Stimulated activated CD4-positive, alpha-beta T cell treated with anti-CD3 and anti-CD28 coated beads, Interleukin-12 subunit alpha, Interleukin-12 subunit beta, amount 100 ng/mL, for 48 hours (primary cell): ENCODE data around the gene ATE1.
"Not testable (repeated sequence)": the region's sequence is repeated elsewhere in the genome, so short reads cannot be mapped to it uniquely, and the experiment has no call there.

Experiments
- DNase-seq, 3 donors: peaks; one replicate each; pipeline ENCODE4 v3.0.0-alpha.2; 2020; ENCODE audit warnings: low read depth in 2 of 3, low spot score in 1 of 3

The ATE1 gene

GRCh38 chr10:121930268-121931085 is 2.6 kb upstream of the ATE1 start:
- not testable (repeated sequence) for DNase-seq

GRCh38 chr10:121929585-121930267 is 1.9 kb upstream of the ATE1 start:
- not testable (repeated sequence) for DNase-seq

- no peak for DNase-seq
These were observed 675 bp upstream of the ATE1 start for GRCh38 chr10:121928528-121928884.

- DNase-seq, result peak; percentile 9 to 16 (median 14)
These were observed 452 bp downstream of the ATE1 start for GRCh38 chr10:121927318-121927840.

- no peak for DNase-seq
These were observed 1.0 kb downstream of the ATE1 start for GRCh38 chr10:121926671-121927317.

GRCh38 chr10:121926157-121926556 is 1.7 kb downstream of the ATE1 start:
- no peak for DNase-seq

GRCh38 chr10:121921238-121921931 is 6.4 kb downstream of the ATE1 start:
- DNase-seq, result no peak

GRCh38 chr10:121919666-121920065 is 8.2 kb downstream of the ATE1 start:
- no peak for DNase-seq

- not testable (repeated sequence) for DNase-seq
These were observed 9.0 kb downstream of the ATE1 start for GRCh38 chr10:121918800-121919199.

- DNase-seq, result no peak
These were observed 13.2 kb downstream of the ATE1 start for GRCh38 chr10:121914661-121915060.

- DNase-seq, result no peak
These were observed 16.5 kb downstream of the ATE1 start for GRCh38 chr10:121911421-121911697.

GRCh38 chr10:121910673-121911420 is 17.0 kb downstream of the ATE1 start:
- no peak for DNase-seq

GRCh38 chr10:121904888-121905287 is 22.9 kb downstream of the ATE1 start:
- DNase-seq, result no peak

GRCh38 chr10:121900443-121901174 is 27.2 kb downstream of the ATE1 start:
- DNase-seq, result peak in 1 of 3 donors; percentile 34

GRCh38 chr10:121899727-121900126 is 28.1 kb downstream of the ATE1 start:
- DNase-seq, result no peak

- DNase-seq, result no peak
These were observed 36.7 kb downstream of the ATE1 start for GRCh38 chr10:121891103-121891502.

- no peak for DNase-seq
These were observed 38.6 kb downstream of the ATE1 start for GRCh38 chr10:121889212-121889611.

GRCh38 chr10:121886997-121887622 is 40.7 kb downstream of the ATE1 start:
- DNase-seq, result peak; percentile 19 to 43 (median 23)

- DNase-seq, result no peak
These were observed 41.6 kb downstream of the ATE1 start for GRCh38 chr10:121886181-121886580.

GRCh38 chr10:121880895-121881294 is 46.9 kb downstream of the ATE1 start:
- no peak for DNase-seq
